Esophagus muscularis mucosa (tissue), 4 donors: ENCODE data around the gene MR1.

ENCODE experiments used
- CTCF ChIP-seq, 3 experiments: fragments of 200-600 bp in 2 of 3; fragments of 450-650 bp in 1 of 3; sonication (generic) in 2 of 3; IDR thresholded peaks; one replicate each; pipeline ENCODE4 v1.5.1; 2017 to 2019; ENCODE audit warnings: antibody characterized with exemption in 3 of 3, mild to moderate bottlenecking in 2 of 3, moderate library complexity in 1 of 3
- EP300 ChIP-seq: sonication (generic); formaldehyde crosslinking; IDR thresholded peaks from one replicate; pipeline ENCODE4 v1.6.1; 2017; ENCODE audit warnings: antibody characterized with exemption
- POLR2A ChIP-seq: fragments of 450-650 bp; IDR thresholded peaks from one replicate; pipeline ENCODE4 v1.6.1; 2017; ENCODE audit warnings: antibody characterized with exemption, moderate library complexity, mild to moderate bottlenecking, low read depth
- POLR2AphosphoS5 ChIP-seq, 2 donors: sonication (generic); formaldehyde crosslinking; IDR thresholded peaks; one replicate each; pipeline ENCODE4 v1.6.1; 2017; ENCODE audit warnings: antibody characterized with exemption in 2 of 2

DNA sequence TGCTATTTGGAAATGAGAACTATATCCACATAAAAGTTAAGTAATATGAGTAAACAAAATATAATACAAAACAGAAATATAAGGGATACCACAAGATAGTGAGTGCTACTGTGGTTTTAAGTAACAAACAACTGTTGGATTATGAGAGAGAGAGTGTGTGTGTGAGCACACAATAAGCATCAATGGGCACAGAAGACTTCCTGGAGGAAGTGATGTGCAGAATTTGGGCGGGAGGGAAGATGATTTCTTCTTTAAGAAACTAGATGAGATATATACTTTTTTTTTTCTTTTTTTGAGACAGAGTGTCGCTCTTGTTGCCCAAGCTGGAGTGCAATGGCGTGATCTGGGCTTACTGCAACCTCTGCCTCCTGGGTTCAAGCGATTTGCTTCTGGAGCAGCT lies 46.8 kb downstream of the MR1 start:
- no peak for TF ChIP-seq CTCF (IDR thresholded peaks at IDR 0.05)
- no peak for TF ChIP-seq POLR2A
- TF ChIP-seq POLR2AphosphoS5 (IDR thresholded peaks at IDR 0.05): no peak
- TF ChIP-seq EP300: no peak
